HepG2 (cell line): Measurements from ENCODE around the gene DPP7. TPM values are rescaled to one million over a fixed set of nuclear protein-coding genes. Genes with fewer than 3 reads are reported as not detected.

Source experiments
- AGO2 ChIP-seq: fragments of 200-400 bp; formaldehyde crosslinking; optimal IDR thresholded peaks from 2 replicates; pipeline ENCODE3; 2017; ENCODE audit warnings: mild to moderate bottlenecking, low read depth, low read length, moderate library complexity
- AHR ChIP-seq: IDR thresholded peaks from 2 replicates; pipeline ENCODE4 v1.6.1; 2018; ENCODE audit warnings: missing genetic modification reagents, missing compliant biosample characterization
- ARID4A ChIP-seq: sonication (generic); formaldehyde crosslinking; IDR thresholded peaks from 2 replicates; pipeline ENCODE4 v1.5.0; 2020; ENCODE audit warnings: mild to moderate bottlenecking, missing genetic modification reagents, borderline replicate concordance
- CENPT ChIP-seq: sonication (generic); formaldehyde crosslinking; IDR thresholded peaks from 2 replicates; pipeline ENCODE4 v1.8.0; 2022; ENCODE audit warnings: low read depth, mild to moderate bottlenecking, moderate library complexity, missing genetic modification reagents
- HOXA3 ChIP-seq: sonication (generic); formaldehyde crosslinking; IDR thresholded peaks from 2 replicates; pipeline ENCODE4 v1.5.0; 2020; ENCODE audit warnings: missing genetic modification reagents
- IKZF1 ChIP-seq: fragments of 450-650 bp; IDR thresholded peaks from 2 replicates; pipeline ENCODE4 v1.7.1; 2016
- MEF2D ChIP-seq: sonication (generic); formaldehyde crosslinking; IDR thresholded peaks from 2 replicates; pipeline ENCODE4 v1.5.1; 2020; ENCODE audit warnings: mild to moderate bottlenecking, missing genetic modification reagents
- NCOR1 ChIP-seq: fragments of 200-600 bp; sonication (generic); IDR thresholded peaks from 2 replicates; pipeline ENCODE4 v1.7.0; 2017; ENCODE audit warnings: antibody characterized with exemption, low read length, borderline replicate concordance
- PITX1 ChIP-seq: sonication (generic); formaldehyde crosslinking; IDR thresholded peaks from 2 replicates; pipeline ENCODE4 v1.5.1; 2020; ENCODE audit warnings: mild to moderate bottlenecking, missing genetic modification reagents
- PRDM10 ChIP-seq: sonication (generic); formaldehyde crosslinking; IDR thresholded peaks from 2 replicates; pipeline ENCODE4 v1.4.0; 2020; ENCODE audit warnings: low read depth, missing genetic modification reagents
- SP2 ChIP-seq: sonication (generic); formaldehyde crosslinking; IDR thresholded peaks from 2 replicates; pipeline ENCODE4 v1.5.1; 2020; ENCODE audit warnings: mild to moderate bottlenecking, missing genetic modification reagents
- ZNF275 ChIP-seq: sonication (generic); formaldehyde crosslinking; IDR thresholded peaks from 2 replicates; pipeline ENCODE4 v1.8.0; 2022; ENCODE audit warnings: missing genetic modification reagents, mild to moderate bottlenecking, inconsistent platforms, borderline replicate concordance
- ZNF451 ChIP-seq: sonication (generic); formaldehyde crosslinking; IDR thresholded peaks from 2 replicates; pipeline ENCODE4 v1.5.0; 2020; ENCODE audit warnings: mild to moderate bottlenecking, missing genetic modification reagents
- ZNF687 ChIP-seq: sonication (generic); formaldehyde crosslinking; IDR thresholded peaks from 2 replicates; pipeline ENCODE4 v1.5.1; 2020; ENCODE audit warnings: mild to moderate bottlenecking, missing genetic modification reagents, moderate library complexity
- ZNF709 ChIP-seq: sonication (generic); formaldehyde crosslinking; IDR thresholded peaks from 2 replicates; pipeline ENCODE4 v1.5.0; 2020; ENCODE audit warnings: mild to moderate bottlenecking, missing genetic modification reagents
- ZNF841 ChIP-seq: sonication (generic); formaldehyde crosslinking; IDR thresholded peaks from 2 replicates; pipeline ENCODE4 v1.8.1; 2023; ENCODE audit warnings: missing genetic modification reagents, borderline replicate concordance
- ZSCAN22 ChIP-seq: sonication (generic); formaldehyde crosslinking; IDR thresholded peaks from 2 replicates; pipeline ENCODE4 v1.4.0; 2020; ENCODE audit warnings: mild to moderate bottlenecking, missing genetic modification reagents
- ZSCAN29 ChIP-seq: sonication (generic); formaldehyde crosslinking; conservative IDR thresholded peaks from 2 replicates; pipeline ENCODE4 v1.4.0; 2020; ENCODE audit warnings: mild to moderate bottlenecking, missing genetic modification reagents
- polyA plus RNA-seq, 8 experiments: library from polyadenylated mRNA; depleted of rRNA in 3 of 8; stranded (reverse) in 7 of 8; unstranded in 1 of 8; fragments of >200 nt; fragmentation: Illumina TruSeq in 4 of 8; extraction: Trizol in 4 of 8; gene quantifications; 2 replicates each; pipeline versions ENCODE4 v1.2.1 to v1.2.3, GENCODE V29; 2011 to 2016; ENCODE audit warnings: low read depth in 4 of 8, missing spikeins in 1 of 8, mixed read lengths in 1 of 8; ENCODE audit not compliant: insufficient read depth in 1 of 8
- total RNA-seq, 5 experiments: library from RNA; depleted of rRNA; stranded (reverse); fragments of >200 nt; fragmentation: Illumina TruSeq; extraction: Trizol; gene quantifications; 2 replicates each; pipeline ENCODE4 v1.2.3, GENCODE V29; 2016; ENCODE audit warnings: low read depth in 1 of 5

DPP7 gene
- total and polyA plus RNA-seq, 2 of the 13 experiments (the other 11 are each of a cell fraction or from before 2014, with no cell fraction given), result 1.2 to 4.5 TPM

GRCh38 chr9:137073992-137074399, 40.5 kb downstream of the DPP7 start (continued):
- TF ChIP-seq AGO2, result no peak
- TF ChIP-seq ZNF687 (CRISPR knock-in tag), result peak; percentile 77
- no peak for TF ChIP-seq NCOR1
- peak; percentile 44; the same call in 1 of the 2 replicates for TF ChIP-seq MEF2D (CRISPR knock-in tag)
- TF ChIP-seq SP2, result no peak
- TF ChIP-seq ZSCAN22 (CRISPR knock-in tag), result no peak
- no peak for TF ChIP-seq IKZF1
- 0 out of 2 replicates have a peak, but pooled peaks have one; percentile 46 for TF ChIP-seq HOXA3 (CRISPR knock-in tag)
- TF ChIP-seq ZNF275 (CRISPR knock-in tag), result no peak
- TF ChIP-seq AHR (CRISPR knock-in tag), result no peak
- no peak for TF ChIP-seq PRDM10 (CRISPR knock-in tag)
- no peak for TF ChIP-seq CENPT
- TF ChIP-seq ARID4A, result peak; percentile 19; the same call in 1 of the 2 replicates
- TF ChIP-seq PITX1 (CRISPR knock-in tag), result peak; percentile 38; the same call in 1 of the 2 replicates
- TF ChIP-seq ZNF841, result no peak
- TF ChIP-seq ZNF451 (CRISPR knock-in tag), result no peak
- TF ChIP-seq ZNF709, result no peak
- TF ChIP-seq ZSCAN29 (CRISPR knock-in tag), result no peak
